ENCODE results near the gene ENPP1.
"Not testable (repeated sequence)": the region's sequence is repeated elsewhere in the genome, so short reads cannot be mapped to it uniquely, and the experiment has no call there.

Gene ENPP1

DNA sequence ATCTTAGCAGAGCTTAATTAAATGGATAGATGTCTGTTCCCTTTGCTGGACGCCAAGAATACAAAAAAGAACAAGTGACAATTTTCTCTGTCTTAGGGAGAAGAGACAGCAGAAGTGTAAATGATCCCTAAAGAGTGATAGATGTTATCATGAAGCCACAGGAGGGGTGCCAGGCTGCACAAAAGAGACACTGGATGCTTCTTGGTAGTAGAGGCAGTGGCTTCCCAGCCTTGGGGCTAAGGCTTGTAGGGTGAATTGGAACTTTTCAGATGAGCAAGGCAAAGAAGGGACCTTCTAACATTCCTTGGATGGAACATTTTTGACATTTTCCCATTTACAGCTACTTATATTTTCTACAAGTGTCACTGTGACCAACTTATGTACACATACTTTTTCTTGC is 85.4 kb downstream of the ENPP1 start:
- no peak overlapping the region for H3K4me3 ChIP-seq (replicated peaks in 1 of 2; ENCODE audit: low read depth in 2 of 2, low read length in 2 of 2)
- DNase-seq (ENCODE audit: low read depth in 2 of 2) = no peak
- TF ChIP-seq, protein P1, sequence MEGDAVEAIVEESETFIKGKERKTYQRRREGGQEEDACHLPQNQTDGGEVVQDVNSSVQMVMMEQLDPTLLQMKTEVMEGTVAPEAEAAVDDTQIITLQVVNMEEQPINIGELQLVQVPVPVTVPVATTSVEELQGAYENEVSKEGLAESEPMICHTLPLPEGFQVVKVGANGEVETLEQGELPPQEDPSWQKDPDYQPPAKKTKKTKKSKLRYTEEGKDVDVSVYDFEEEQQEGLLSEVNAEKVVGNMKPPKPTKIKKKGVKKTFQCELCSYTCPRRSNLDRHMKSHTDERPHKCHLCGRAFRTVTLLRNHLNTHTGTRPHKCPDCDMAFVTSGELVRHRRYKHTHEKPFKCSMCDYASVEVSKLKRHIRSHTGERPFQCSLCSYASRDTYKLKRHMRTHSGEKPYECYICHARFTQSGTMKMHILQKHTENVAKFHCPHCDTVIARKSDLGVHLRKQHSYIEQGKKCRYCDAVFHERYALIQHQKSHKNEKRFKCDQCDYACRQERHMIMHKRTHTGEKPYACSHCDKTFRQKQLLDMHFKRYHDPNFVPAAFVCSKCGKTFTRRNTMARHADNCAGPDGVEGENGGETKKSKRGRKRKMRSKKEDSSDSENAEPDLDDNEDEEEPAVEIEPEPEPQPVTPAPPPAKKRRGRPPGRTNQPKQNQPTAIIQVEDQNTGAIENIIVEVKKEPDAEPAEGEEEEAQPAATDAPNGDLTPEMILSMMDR (IDR thresholded peaks at IDR 0.05; ENCODE audit: low read depth, low read length) = no peak

DNA sequence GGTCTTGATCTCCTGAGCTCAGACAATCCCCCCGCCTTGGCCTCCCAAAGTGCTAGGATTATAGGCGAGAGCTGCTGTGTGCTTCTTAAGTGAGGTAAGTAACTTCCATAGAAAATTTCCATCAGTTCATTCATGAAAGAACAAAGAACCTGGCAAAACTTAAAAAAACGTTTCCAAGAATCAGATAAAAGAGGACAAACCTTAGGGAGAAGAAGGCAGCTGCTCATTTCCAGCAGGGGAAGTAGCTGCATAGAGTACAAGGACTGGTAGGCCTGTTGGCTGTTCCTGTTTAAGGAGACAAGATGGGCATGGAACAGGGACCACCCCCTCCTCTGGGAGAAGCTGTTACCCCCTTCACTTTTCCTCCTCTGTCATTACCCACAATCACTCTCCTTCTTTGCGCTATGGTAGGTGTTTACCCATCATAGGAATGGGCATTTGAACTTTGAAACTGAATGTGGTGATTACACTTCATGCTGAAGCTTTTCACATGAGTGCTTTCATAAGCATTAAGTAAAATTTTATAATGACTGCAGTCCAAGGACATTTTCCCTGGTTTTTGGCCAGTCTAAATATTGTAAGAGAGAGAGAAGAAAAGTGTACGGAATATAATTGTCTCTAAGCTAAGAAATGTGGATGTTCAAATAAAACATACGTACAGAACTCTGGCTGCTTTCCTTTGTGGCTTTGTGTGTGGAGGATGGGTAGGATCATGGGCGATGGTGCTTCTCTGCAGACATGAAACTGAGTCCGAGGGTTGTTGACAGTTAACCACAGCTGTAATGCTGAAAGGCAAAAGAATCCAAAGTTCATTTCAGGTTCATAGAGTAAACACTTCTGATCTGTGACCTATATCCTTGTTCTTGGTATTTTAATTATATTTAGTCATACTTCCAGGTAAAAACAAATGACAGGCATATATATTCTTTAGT is 86.9 kb downstream of the ENPP1 start:
- no peak overlapping the region for H3K4me3 ChIP-seq (replicated peaks in 1 of 2; ENCODE audit: low read depth in 2 of 2, low read length in 2 of 2)
- TF ChIP-seq, protein P1 (IDR thresholded peaks at IDR 0.05; ENCODE audit: low read depth, low read length) = no peak
- no peak for DNase-seq (ENCODE audit: low read depth in 2 of 2)

DNA sequence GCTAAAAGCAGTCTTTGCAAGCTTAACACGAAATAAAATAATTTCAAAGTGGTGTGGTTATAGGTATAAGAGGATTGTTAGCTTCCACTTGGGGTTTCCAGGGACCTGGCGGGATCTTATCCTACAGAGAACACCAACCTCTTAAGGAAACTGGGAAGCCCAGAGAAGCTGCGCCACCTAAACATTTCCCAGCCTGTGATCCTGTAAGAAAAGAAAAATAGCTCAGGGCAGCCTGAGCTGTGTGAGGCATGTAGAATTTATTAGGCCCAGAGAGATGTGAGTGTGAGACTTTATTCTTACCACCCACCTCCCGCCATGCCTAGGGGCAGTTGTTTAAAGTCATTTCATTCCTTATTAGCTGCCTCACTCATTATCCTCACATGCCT is 89.2 kb downstream of the ENPP1 start:
- DNase-seq (ENCODE audit: low read depth in 2 of 2) = no peak
- TF ChIP-seq, protein P1 (IDR thresholded peaks at IDR 0.05; ENCODE audit: low read depth, low read length) = no peak
- H3K4me3 ChIP-seq (replicated peaks in 1 of 2; ENCODE audit: low read depth in 2 of 2, low read length in 2 of 2) = no peak overlapping the region

DNA sequence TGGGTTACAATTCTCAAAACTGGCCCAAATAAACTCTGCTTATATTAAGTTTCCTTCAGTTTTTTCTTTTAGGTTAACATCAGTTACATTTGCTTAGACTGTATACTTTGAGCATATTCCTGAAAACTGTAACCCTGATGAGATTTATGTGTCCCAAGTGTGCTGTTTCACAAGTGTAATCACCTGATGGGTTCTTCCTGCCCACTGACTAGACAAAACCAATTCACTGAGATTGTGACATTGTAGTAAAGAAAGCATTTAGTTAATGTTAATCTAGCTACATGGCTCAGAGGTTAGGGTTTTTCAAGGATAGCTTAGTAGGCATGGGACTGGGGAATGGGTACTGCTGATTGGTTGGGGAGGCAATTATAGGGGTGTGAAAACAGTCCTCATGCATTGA is 89.8 kb downstream of the ENPP1 start:
- TF ChIP-seq, protein P1 (IDR thresholded peaks at IDR 0.05; ENCODE audit: low read depth, low read length) = no peak
- H3K4me3 ChIP-seq (replicated peaks in 1 of 2; ENCODE audit: low read depth in 2 of 2, low read length in 2 of 2) = no peak overlapping the region
- DNase-seq (ENCODE audit: low read depth in 2 of 2) = no peak

DNA sequence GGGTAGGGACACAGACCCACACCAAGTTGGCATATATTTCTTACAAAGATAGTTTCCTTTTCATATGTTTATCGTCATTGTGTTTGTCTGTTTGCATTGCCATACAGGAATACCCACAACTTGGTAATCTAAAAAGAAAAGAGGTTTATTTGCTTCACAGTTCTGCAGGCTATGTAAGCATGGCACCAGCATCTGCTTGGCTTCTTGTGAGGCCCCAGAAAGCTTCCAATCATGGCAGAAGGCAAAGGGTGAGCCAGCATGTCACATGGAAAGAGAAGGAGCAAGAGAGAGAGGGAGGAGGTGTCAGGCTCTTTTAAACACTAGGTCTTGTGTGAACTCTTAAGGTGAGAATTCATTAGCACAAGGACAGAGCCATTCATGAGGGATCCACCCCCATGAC is 90.9 kb downstream of the ENPP1 start:
- DNase-seq (ENCODE audit: low read depth in 2 of 2) = no peak
- no peak overlapping the region for H3K4me3 ChIP-seq (replicated peaks in 1 of 2; ENCODE audit: low read depth in 2 of 2, low read length in 2 of 2)
- TF ChIP-seq, protein P1 (IDR thresholded peaks at IDR 0.05; ENCODE audit: low read depth, low read length) = no peak

DNA sequence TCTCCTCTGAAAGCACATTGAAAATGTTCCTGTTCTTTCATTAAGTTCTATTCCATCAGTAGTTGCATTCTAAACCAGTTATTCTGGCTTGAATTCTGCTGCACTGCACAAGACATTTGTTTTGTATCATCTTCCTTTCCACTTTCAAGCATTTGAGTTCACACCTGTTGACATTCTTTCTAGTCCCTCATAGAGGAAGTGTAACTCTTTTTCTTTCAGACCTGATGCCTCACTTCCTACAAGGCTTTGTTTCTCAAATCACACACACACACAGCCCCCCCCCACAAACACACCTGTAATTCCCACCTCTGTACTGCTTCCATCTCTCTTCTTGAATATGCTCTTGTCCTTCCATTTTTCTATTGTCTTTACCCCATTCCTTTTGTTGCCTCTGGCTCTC is 92.4 kb downstream of the ENPP1 start:
- TF ChIP-seq, protein P1 (IDR thresholded peaks at IDR 0.05; ENCODE audit: low read depth, low read length) = no peak
- DNase-seq (ENCODE audit: low read depth in 2 of 2) = no peak
- H3K4me3 ChIP-seq (replicated peaks in 1 of 2; ENCODE audit: low read depth in 2 of 2, low read length in 2 of 2) = no peak overlapping the region

DNA sequence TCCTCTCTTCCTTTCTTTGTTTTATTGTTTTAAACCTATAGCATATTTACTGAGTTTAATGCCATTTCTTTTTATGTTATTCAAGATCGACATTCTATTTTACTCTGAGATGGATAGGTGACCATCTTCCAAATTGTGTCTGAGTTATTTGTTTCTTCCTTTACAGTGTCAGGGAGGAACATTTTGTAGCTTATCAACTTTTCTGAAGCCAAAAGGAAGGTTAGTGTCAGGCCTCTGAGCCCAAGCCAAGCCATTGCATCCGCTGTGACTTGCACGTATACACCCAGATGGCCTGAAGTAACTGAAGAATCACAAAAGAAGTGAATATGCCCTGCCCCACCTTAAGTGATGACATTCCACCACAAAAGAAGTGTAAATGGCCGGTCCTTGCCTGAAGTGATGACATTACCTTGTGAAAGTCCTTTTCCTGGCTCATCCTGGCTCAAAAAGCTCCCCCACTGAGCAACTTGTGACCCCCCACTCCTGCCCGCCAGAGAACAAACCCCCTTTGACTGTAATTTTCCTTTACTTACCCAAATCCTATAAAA is 93.6 kb downstream of the ENPP1 start:
- H3K4me3 ChIP-seq (replicated peaks in 1 of 2; ENCODE audit: low read depth in 2 of 2, low read length in 2 of 2); DNase-seq (ENCODE audit: low read depth in 2 of 2): not testable (repeated sequence)

DNA sequence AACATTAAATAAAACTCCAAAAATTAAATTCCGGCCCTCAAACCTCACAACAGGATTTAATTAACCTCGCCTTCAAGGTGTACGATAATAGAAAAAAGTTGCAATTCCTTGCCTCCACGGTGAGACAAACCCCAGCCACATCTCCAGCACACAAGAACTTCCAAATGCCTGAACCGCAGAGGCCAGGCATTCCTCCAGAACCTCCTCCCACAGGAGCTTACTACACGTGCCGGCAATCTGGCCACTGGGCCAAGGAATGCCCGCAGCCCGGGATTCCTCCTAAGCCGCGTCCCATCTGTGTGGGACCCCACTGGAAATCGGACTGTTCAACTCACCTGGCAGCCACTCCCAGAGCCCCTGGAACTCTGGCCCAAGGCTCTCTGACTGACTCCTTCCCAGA is 95.9 kb downstream of the ENPP1 start:
- not testable (repeated sequence) for H3K4me3 ChIP-seq (replicated peaks in 1 of 2; ENCODE audit: low read depth in 2 of 2, low read length in 2 of 2); DNase-seq (ENCODE audit: low read depth in 2 of 2)

DNA sequence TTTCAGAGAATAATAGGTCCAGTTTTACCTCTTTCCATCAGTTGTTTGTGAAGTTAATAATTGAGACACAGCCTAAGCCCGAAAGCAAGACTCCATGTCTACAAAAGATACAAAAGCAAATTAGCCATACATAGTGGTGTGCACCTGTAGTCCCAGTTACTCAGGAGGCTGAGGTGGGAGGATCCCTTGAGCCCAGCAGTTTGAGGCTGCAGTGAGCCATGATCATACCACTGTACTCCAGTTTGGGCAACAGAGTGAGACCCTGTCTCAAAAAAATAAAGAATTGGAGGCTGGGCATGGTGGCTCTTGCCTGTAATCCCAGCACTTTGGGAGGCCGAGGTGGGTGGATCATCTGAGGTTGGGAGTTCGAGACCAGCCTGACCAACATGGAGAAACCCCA is 101.0 kb downstream of the ENPP1 start:
- H3K4me3 ChIP-seq (replicated peaks in 1 of 2; ENCODE audit: low read depth in 2 of 2, low read length in 2 of 2); DNase-seq (ENCODE audit: low read depth in 2 of 2): not testable (repeated sequence)
